Activated CD4-positive, CD25-positive, alpha-beta regulatory T cell treated with anti-CD3 and anti-CD28 coated beads, Interleukin-2, amount 50 U/mL, for 24 hours (primary cell): Measurements from ENCODE around the gene PRKCA.
A peak's percentile ranks its signal among the peaks of the same experiment; 100 is the strongest.
"Not testable (repeated sequence)": the region's sequence is repeated elsewhere in the genome, so short reads cannot be mapped to it uniquely, and the experiment has no call there.

ENCODE experiments used
- ATAC-seq, 2 donors: fragments of 150-1000 bp; cut with Tn5 transposase; one replicate each; pipeline ENCODE4 v1.10.0; 2021; ENCODE audit warnings: mild to moderate bottlenecking in 1 of 2, moderate library complexity in 1 of 2

The PRKCA gene

DNA sequence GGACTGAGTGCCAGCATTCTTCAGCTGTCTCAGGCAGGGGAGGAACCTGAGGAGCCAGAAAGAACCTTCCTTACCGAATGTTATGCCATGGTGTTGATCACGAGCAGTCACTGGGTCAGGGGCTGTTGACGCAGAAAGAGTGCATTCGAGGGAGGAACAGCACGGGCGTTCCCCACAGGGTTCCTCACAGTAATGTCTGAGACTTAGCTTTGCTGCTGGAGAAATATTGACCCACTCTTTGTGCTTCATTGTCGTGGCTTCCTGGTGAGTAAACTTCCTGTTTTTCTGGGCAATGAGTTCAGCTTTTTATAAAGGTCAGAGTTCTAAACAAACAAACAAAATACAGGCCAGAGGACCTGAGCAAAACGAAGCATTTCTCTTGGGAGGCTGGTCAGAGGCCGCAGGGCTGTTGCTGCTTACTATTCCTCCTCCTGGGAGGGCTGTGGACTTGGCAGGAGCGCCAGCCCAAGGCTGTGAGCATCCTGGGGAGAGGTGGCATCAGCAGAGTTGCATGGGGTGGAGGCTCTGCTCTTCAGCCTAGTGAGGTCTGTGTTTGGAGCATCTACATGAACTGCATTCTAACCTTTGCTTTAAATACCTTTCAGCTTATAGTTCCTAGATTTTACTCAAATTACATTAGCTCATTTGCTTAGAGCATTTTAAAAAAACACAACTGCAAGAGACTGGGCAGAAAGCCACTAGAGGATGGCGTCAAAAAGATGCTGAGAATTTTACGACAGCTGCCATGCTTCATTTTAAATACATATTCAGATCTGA is 389.4 kb downstream of the PRKCA start:
- ATAC-seq: no peak

DNA sequence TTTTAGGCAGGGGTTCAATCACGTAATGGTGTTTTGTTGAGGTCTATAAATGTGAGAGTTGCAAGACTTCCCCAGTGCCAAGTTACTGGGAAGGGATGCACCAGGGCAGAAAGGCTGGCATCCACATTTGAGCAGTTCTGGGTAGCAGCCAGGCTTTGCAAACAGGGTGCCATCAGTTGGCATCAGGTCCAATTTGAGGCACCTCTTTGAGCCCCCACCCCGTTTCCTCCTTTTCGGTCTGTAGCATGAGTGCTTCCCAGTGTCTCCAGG is 389.9 kb downstream of the PRKCA start:
- ATAC-seq: no peak

DNA sequence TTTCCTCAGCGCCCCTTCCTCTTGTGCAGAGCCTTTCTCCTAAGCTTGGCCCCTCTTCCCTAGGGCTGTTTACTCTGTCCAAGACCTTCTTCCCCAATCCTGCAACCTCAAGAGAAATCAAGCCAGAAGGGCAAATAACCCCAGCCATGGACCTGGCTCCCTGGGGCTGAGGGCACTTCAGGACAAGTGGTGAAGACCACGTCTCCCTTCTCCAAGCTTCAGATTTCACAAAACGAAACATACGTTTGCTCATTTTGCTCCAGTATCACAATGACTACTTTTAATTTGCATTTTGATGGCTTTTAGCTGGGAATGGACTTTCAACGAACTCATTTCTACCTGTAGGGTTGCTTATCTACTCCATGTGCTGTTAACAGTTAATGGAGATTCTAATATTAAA is 392.7 kb downstream of the PRKCA start:
- no peak for ATAC-seq

- no peak for ATAC-seq
Measured at GRCh38 chr17:66698270-66698669, 395.9 kb downstream of the PRKCA start.

GRCh38 chr17:66701462-66701861 is 399.0 kb downstream of the PRKCA start:
- no peak for ATAC-seq

GRCh38 chr17:66702106-66702936 is 399.9 kb downstream of the PRKCA start:
- ATAC-seq: peak; percentile 78 to 79

GRCh38 chr17:66704858-66705520 is 402.6 kb downstream of the PRKCA start:
- no peak for ATAC-seq

DNA sequence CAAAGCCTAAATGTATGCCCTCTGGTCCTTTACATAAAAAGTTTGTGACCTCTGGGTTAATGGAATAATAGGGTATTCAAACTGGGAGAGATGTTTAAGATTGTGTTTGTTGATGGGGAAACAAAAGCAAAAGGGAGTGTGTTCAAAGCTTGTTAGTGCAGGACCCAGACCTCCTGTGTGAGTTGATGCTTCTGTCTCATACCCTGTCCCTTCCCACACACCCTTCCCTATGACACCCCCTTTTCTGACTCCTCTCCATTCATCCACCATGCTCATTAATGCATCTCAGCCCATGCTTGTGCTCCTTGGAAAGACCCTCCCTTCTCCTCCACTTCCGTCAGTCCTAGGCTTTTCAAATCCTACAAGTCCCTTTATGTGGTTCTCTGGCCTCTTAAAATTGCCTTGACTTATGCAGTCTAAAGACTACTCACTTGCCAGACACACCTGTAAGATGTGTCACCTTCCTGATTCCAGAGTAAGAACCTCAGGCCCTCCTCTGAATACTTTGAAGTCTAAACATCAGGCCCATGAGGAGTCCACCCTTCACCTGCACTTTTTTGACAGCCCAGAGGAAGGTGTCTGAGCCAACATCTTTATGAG is 404.5 kb downstream of the PRKCA start:
- no peak for ATAC-seq

GRCh38 chr17:66711401-66711800 is 409.0 kb downstream of the PRKCA start:
- no peak for ATAC-seq

GRCh38 chr17:66711881-66712321 is 409.5 kb downstream of the PRKCA start:
- no peak for ATAC-seq

GRCh38 chr17:66712453-66712852 is 410.0 kb downstream of the PRKCA start:
- ATAC-seq: no peak

DNA sequence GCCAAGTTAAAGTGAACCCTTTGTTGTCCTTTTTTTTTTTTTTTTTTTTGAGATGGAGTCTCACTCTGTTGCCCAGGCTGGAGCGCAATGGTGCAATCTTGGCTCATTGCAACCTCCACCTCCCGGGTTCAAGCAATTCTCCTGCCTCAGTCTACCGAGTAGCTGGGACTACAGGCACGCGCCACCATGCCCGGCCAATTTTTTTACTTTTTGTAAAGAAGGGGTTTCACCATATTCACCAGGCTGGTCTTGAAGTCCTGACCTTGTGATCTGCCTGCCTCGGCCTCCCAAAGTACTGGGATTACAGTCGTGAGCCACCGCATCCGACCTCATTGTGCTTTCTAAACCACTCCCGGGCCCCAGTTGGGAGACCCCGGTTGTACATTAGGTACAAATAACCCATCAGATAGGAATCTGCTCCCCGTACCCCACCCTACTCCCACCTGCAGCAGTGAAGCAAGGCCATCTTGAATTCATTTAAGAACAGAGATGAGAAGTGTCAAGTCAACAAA is 410.7 kb downstream of the PRKCA start:
- ATAC-seq: not testable (repeated sequence)

DNA sequence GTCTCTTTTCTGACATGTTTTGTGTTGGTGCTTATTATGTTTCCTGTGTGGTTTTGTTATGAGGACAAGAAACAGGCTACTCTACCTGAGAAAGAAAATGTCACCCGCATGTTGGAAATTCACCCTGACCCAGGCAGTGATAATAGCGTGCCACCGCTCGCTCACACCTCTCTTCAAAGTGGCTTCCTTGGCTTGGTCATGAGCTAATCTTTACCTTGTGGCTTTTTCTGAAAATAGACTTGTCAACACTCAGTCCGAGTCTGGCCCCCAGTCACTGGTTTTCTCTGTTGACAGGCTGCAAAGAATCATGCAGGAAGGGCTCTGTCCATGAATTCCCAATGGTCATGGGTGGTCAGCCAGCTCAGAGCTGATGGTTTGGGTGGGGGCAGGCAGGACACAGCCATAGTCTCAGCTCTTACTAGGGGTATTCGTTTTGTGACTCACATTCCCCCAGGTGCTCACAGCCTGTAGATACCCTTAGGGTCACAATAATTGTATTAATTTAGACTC is 411.2 kb downstream of the PRKCA start:
- peak; percentile 52 to 60 for ATAC-seq

GRCh38 chr17:66714046-66715023 is 411.9 kb downstream of the PRKCA start:
- ATAC-seq: no peak

DNA sequence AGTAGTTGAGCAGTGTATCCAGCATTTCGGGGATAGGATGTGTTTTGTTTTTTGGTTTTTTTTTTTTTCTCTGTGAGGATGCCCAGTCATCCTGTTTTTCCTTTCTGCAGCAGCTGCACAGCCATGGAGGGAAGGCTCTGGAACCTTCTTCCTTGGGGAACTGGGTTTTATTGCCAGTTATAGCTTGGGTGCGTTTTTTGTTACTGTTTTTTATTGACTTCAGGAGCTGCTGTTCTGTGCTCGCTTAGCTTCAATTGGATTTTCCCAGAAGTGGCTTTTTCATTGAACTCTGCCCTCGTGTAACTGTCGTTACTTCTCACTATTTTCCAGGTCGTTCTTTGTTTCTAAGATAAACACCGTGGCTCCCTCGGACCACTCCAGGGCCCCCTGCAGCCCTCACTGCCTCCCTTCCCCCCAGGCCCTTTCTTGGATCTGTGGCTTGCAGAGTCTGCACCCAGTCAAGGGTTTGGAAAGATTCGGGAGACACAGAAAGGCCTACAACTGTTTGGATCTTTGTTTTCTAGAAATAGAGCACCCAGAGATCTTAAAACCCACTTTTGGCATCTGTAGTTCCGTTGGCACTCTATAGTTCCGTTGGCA is 412.8 kb downstream of the PRKCA start:
- no peak for ATAC-seq

- ATAC-seq: peak in 1 of 2 donors; percentile 44
Measured at GRCh38 chr17:66715745-66716156, 413.3 kb downstream of the PRKCA start.

- ATAC-seq: no peak
Measured at GRCh38 chr17:66716236-66717026, 414.0 kb downstream of the PRKCA start.

DNA sequence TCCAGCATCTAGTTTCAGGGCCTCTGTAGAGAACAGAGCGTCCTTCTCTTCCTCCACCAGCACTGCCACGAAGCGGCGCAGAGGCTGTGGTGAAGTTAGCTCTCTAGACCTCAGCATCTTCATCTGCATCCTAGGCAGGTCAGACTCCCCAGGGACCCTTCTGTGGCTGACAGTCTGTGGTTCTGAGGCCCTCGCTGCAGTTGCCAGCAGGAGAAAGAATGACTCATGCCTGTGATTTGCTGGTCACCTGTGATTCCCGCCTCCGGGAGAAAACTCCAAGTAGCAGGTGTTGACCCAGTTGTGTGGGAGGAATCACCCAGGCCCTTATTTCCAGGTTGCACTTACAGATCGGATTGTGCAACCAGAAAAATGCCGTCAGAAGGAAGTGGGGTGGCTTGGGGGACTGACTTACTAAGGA is 415.2 kb downstream of the PRKCA start:
- no peak for ATAC-seq

DNA sequence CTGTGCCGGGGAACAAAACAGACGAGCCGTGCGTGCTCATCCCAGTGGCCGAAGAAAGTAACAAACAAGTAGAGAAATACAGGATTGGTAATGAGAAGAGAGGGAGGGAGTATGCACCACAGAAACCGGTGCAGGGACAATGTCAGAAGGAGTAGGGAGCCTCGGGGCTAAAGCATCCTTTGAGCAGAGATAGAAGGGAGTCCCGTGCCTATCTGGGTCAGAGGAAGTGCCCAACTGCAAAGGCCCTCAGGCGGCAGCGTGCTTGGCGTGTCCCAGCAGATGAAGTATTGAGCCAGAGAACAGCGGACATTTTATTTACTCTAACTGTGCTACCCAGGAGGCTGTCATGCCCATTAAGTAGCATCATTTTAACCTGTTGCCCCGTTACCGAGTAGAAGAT is 417.6 kb downstream of the PRKCA start:
- no peak for ATAC-seq

GRCh38 chr17:66720567-66720966 is 418.2 kb downstream of the PRKCA start:
- ATAC-seq: no peak
